ENCODE results near the gene POU2AF2. TPM values are rescaled to one million over a fixed set of nuclear protein-coding genes. Genes with fewer than 3 reads are reported as not detected.

POU2AF2 gene
- total RNA-seq, 3 donors from 2014 or later (not counting 1 experiment from before 2014, with no cell fraction given) = not detected

DNA sequence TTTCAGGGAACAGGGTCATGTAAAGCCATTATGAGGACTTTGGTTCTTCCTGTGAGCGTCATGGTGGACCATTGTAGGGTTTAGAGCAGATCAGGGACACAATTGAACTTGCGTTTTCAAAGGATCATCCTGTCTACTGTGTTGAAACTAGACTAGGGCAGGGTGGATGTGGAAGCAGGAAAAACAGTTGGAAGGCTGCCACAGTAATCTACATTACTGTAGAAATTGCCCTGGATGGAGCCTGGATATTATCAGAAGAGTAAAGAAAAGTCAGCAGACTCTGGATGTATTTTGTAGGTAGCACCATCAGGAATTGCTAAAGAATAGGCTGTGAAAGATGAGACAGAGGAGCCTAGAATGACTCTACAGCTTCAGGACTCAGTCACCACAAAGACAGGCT is 5.4 kb downstream of the POU2AF2 start:
- Mint-ChIP-seq H3K27me3 (ENCODE audit: low read depth in 2 of 2) (peaks cover 9 to 17% of the 10 kb centered on the region in 2 donors), H3K36me3 (no peaks in the 10 kb centered on the region), H3K27ac (no peak overlapping the region), H3K9me3 (no peaks in the 10 kb centered on the region), H3K4me3 (no peak overlapping the region), H3K4me1 (no peaks in the 10 kb centered on the region)
- Histone ChIP-seq H3K4me3 (ENCODE audit: low read length) (no peak overlapping the region), H3K9me3 (ENCODE audit: control insufficient read depth, insufficient read depth, low read length) (no peaks in the 10 kb centered on the region), H3K4me1 (ENCODE audit: control insufficient read depth, insufficient read depth, low read length) (no peaks in the 10 kb centered on the region), H3K27ac (ENCODE audit: low read length) (no peak overlapping the region), H3K27me3 (ENCODE audit: control insufficient read depth, insufficient read depth, low read length) (no peaks in the 10 kb centered on the region), H3K36me3 (ENCODE audit: control insufficient read depth, insufficient read depth, low read length) (no peaks in the 10 kb centered on the region)
- intact Hi-C loops (cut with micrococcal nuclease) = no loop called here
- WGBS (ENCODE audit: insufficient coverage) = 91% methylated on average over 2 of the region's 2 CpGs
- DNase-seq (no peak), ATAC-seq (no peak)
- TF ChIP-seq, protein P1, sequence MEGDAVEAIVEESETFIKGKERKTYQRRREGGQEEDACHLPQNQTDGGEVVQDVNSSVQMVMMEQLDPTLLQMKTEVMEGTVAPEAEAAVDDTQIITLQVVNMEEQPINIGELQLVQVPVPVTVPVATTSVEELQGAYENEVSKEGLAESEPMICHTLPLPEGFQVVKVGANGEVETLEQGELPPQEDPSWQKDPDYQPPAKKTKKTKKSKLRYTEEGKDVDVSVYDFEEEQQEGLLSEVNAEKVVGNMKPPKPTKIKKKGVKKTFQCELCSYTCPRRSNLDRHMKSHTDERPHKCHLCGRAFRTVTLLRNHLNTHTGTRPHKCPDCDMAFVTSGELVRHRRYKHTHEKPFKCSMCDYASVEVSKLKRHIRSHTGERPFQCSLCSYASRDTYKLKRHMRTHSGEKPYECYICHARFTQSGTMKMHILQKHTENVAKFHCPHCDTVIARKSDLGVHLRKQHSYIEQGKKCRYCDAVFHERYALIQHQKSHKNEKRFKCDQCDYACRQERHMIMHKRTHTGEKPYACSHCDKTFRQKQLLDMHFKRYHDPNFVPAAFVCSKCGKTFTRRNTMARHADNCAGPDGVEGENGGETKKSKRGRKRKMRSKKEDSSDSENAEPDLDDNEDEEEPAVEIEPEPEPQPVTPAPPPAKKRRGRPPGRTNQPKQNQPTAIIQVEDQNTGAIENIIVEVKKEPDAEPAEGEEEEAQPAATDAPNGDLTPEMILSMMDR (IDR thresholded peaks at IDR 0.05) = no peak

GRCh38 chr11:111253131-111253530 is 7.6 kb downstream of the POU2AF2 start:
- H3K27me3 ChIP-seq (ENCODE audit: control insufficient read depth, insufficient read depth, low read length) = no peaks in the 10 kb centered on the region
- Mint-ChIP-seq H3K4me3 (no peak overlapping the region), H3K4me1 (no peaks in the 10 kb centered on the region), H3K27ac (no peak overlapping the region), H3K36me3 (no peaks in the 10 kb centered on the region), H3K9me3 (no peaks in the 10 kb centered on the region), H3K27me3 (ENCODE audit: low read depth in 2 of 2) (peaks cover 9 to 17% of the 10 kb centered on the region in 2 donors)
- intact Hi-C loops (cut with micrococcal nuclease) = no loop called here
- no peak overlapping the region for H3K27ac ChIP-seq (ENCODE audit: low read length)
- 50% methylated on average over 1 of the region's 1 CpG for WGBS (ENCODE audit: insufficient coverage)
- DNase-seq (no peak), ATAC-seq (no peak)
- TF ChIP-seq, protein P1 (IDR thresholded peaks at IDR 0.05) = no peak
- no peak overlapping the region for H3K4me3 ChIP-seq (ENCODE audit: low read length)
- no peaks in the 10 kb centered on the region for H3K4me1 ChIP-seq (ENCODE audit: control insufficient read depth, insufficient read depth, low read length)
- H3K36me3 ChIP-seq (ENCODE audit: control insufficient read depth, insufficient read depth, low read length) = no peaks in the 10 kb centered on the region
- no peaks in the 10 kb centered on the region for H3K9me3 ChIP-seq (ENCODE audit: control insufficient read depth, insufficient read depth, low read length)

- Mint-ChIP-seq H3K4me1 (no peaks in the 10 kb centered on the region), H3K27me3 (ENCODE audit: low read depth in 2 of 2) (peaks cover 9 to 17% of the 10 kb centered on the region in 2 donors), H3K4me3 (no peak overlapping the region), H3K9me3 (no peaks in the 10 kb centered on the region), H3K27ac (no peak overlapping the region), H3K36me3 (no peaks in the 10 kb centered on the region)
- H3K4me1 ChIP-seq (ENCODE audit: control insufficient read depth, insufficient read depth, low read length) = no peaks in the 10 kb centered on the region
- H3K36me3 ChIP-seq (ENCODE audit: control insufficient read depth, insufficient read depth, low read length) = no peaks in the 10 kb centered on the region
- H3K9me3 ChIP-seq (ENCODE audit: control insufficient read depth, insufficient read depth, low read length) = no peaks in the 10 kb centered on the region
- H3K27ac ChIP-seq (ENCODE audit: low read length) = no peak overlapping the region
- H3K27me3 ChIP-seq (ENCODE audit: control insufficient read depth, insufficient read depth, low read length) = no peaks in the 10 kb centered on the region
- no peak overlapping the region for H3K4me3 ChIP-seq (ENCODE audit: low read length)
- TF ChIP-seq, protein P1 (IDR thresholded peaks at IDR 0.05) = no peak
- intact Hi-C loops (cut with micrococcal nuclease) = no loop called here
- WGBS (ENCODE audit: insufficient coverage) = 84% methylated on average over 5 of the region's 5 CpGs
- ATAC-seq = no peak
- DNase-seq = no peak
These were observed 8.1 kb downstream of the POU2AF2 start for GRCh38 chr11:111253630-111254029.

GRCh38 chr11:111258046-111258445 is 12.5 kb downstream of the POU2AF2 start:
- ATAC-seq (no peak), DNase-seq (no peak)
- no peaks in the 10 kb centered on the region for H3K27me3 ChIP-seq (ENCODE audit: control insufficient read depth, insufficient read depth, low read length)
- TF ChIP-seq, protein P1 (IDR thresholded peaks at IDR 0.05) = no peak
- Mint-ChIP-seq H3K27ac (no peak overlapping the region), H3K9me3 (no peaks in the 10 kb centered on the region), H3K4me1 (no peaks in the 10 kb centered on the region), H3K36me3 (no peaks in the 10 kb centered on the region), H3K4me3 (no peak overlapping the region), H3K27me3 (ENCODE audit: low read depth in 2 of 2) (peaks cover 3 to 8% of the 10 kb centered on the region in 2 donors)
- intact Hi-C loops (cut with micrococcal nuclease) = no loop called here
- no peaks in the 10 kb centered on the region for H3K36me3 ChIP-seq (ENCODE audit: control insufficient read depth, insufficient read depth, low read length)
- no peak overlapping the region for H3K4me3 ChIP-seq (ENCODE audit: low read length)
- no peaks in the 10 kb centered on the region for H3K9me3 ChIP-seq (ENCODE audit: control insufficient read depth, insufficient read depth, low read length)
- WGBS (ENCODE audit: insufficient coverage) = 21% methylated on average over 2 of the region's 4 CpGs
- no peak overlapping the region for H3K27ac ChIP-seq (ENCODE audit: low read length)
- H3K4me1 ChIP-seq (ENCODE audit: control insufficient read depth, insufficient read depth, low read length) = no peaks in the 10 kb centered on the region
